Glutamatergic neuron (in vitro differentiated cells): ENCODE data around the gene OLA1. TPM values are rescaled to one million over a fixed set of nuclear protein-coding genes. Genes with fewer than 3 reads are reported as not detected.

Experiments used
- DNase-seq: peaks from one replicate; pipeline ENCODE4 v3.0.0; 2022
- H3K27ac Mint-ChIP-seq: one replicate; pipeline ENCODE4 v1.8.0; 2020; ENCODE audit warnings: mild to moderate bottlenecking, mixed read lengths, inconsistent platforms; ENCODE audit not compliant: unreplicated experiment
- H3K27me3 Mint-ChIP-seq: one replicate; pipeline ENCODE4 v1.8.0; 2020; ENCODE audit warnings: mild to moderate bottlenecking, moderate library complexity, mixed read lengths, inconsistent platforms; ENCODE audit not compliant: unreplicated experiment
- H3K36me3 Mint-ChIP-seq: one replicate; pipeline ENCODE4 v1.8.0; 2020; ENCODE audit warnings: mild to moderate bottlenecking, mixed read lengths, inconsistent platforms; ENCODE audit not compliant: unreplicated experiment
- H3K4me1 Mint-ChIP-seq: one replicate; pipeline ENCODE4 v1.8.0; 2020; ENCODE audit warnings: mild to moderate bottlenecking, low read depth, mixed read lengths, inconsistent platforms; ENCODE audit not compliant: unreplicated experiment
- H3K4me3 Mint-ChIP-seq: one replicate; pipeline ENCODE4 v1.8.0; 2020; ENCODE audit warnings: mild to moderate bottlenecking, mixed read lengths, inconsistent platforms; ENCODE audit not compliant: unreplicated experiment
- H3K9me3 Mint-ChIP-seq: one replicate; pipeline ENCODE4 v1.8.0; 2020; ENCODE audit warnings: mild to moderate bottlenecking, moderate library complexity, mixed read lengths, inconsistent platforms; ENCODE audit not compliant: unreplicated experiment
- total RNA-seq: library from RNA; stranded (reverse); fragmentation: NEBNext Ultra II Directional; extraction: Animal tissue kit (Norgen Biotek cat#: 25700); gene quantifications from one replicate; pipeline ENCODE4 v1.2.1, GENCODE V29; 2021; ENCODE audit not compliant: unreplicated experiment
- TF ChIP-seq, protein P1 (sequence below): fragments of 200-600 bp; sonication (generic); IDR thresholded peaks from one replicate; pipeline ENCODE4 v1.5.0; 2021; ENCODE audit not compliant: partially characterized antibody, unreplicated experiment

The OLA1 gene
- total RNA-seq, 1 donor from 2014 or later = 96.2 TPM

DNA sequence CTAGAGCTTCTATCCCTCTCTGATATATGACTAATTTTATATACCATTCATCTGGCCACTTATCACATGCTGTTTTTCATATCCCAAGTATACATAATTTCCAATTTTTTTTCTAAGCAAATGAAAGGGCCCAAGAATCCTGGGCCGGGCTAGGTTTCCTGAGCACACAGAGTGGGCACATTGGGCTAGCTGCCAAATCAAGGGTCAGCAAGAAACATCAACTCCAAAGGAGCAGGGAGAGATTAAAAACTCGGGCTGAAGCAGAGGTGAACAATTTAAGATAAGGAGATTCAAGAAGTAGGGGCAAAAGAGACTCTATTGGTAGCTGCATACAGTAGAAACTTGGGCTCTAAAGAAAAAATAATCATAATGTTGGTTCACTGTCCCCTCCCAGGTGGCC is 39.0 kb downstream of the OLA1 start:
- Mint-ChIP-seq H3K4me1 (no peaks in the 10 kb centered on the region), H3K9me3 (no peaks in the 10 kb centered on the region), H3K36me3 (no peaks in the 10 kb centered on the region), H3K27ac (no peak overlapping the region), H3K27me3 (no peaks in the 10 kb centered on the region), H3K4me3 (no peak overlapping the region)
- DNase-seq = no peak
- TF ChIP-seq, protein P1, sequence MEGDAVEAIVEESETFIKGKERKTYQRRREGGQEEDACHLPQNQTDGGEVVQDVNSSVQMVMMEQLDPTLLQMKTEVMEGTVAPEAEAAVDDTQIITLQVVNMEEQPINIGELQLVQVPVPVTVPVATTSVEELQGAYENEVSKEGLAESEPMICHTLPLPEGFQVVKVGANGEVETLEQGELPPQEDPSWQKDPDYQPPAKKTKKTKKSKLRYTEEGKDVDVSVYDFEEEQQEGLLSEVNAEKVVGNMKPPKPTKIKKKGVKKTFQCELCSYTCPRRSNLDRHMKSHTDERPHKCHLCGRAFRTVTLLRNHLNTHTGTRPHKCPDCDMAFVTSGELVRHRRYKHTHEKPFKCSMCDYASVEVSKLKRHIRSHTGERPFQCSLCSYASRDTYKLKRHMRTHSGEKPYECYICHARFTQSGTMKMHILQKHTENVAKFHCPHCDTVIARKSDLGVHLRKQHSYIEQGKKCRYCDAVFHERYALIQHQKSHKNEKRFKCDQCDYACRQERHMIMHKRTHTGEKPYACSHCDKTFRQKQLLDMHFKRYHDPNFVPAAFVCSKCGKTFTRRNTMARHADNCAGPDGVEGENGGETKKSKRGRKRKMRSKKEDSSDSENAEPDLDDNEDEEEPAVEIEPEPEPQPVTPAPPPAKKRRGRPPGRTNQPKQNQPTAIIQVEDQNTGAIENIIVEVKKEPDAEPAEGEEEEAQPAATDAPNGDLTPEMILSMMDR = no peak

DNA sequence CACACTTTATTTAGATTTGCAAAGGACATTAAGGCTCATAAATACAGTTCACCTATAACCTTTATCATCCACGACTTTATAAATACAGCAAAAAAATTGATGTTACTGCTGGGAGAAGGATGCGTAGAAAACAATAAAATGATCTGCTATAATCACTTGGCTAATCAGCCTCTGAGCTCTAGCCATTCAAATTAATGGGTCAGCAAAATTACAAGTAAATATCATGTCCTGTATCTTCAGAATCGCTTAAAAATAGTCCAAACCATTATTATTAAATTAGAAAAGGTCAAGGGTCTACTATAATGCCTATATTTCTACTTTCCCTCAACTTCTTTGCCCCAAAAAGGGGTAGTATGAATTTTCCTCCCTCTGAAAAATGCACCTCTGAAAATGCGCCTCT is 40.3 kb downstream of the OLA1 start:
- no peak overlapping the region for H3K4me3 Mint-ChIP-seq
- no peak for DNase-seq
- TF ChIP-seq, protein P1 = no peak
- H3K27ac Mint-ChIP-seq = no peak overlapping the region
- no peaks in the 10 kb centered on the region for H3K36me3 Mint-ChIP-seq
- no peaks in the 10 kb centered on the region for H3K9me3 Mint-ChIP-seq
- H3K27me3 Mint-ChIP-seq = no peaks in the 10 kb centered on the region
- H3K4me1 Mint-ChIP-seq = no peaks in the 10 kb centered on the region

DNA sequence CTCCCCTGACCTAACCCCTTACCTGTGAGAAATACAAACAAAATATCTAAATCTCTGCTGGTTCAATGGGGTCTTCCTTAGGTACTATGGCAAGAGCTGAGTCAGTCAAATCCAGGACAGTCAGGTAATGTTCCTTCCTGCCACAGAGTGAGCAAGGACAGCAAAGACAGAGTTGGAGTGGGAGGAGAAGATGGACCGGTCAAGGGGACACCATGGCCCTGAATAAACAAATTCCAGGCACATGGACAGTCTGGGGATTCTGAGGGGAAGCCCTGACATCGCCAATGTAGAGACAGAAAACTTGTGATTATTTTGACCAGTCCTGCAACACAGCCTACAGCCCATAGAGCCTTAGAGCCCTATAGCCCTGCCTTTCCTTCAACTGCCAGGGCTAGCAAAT is 42.8 kb downstream of the OLA1 start:
- DNase-seq = no peak
- Mint-ChIP-seq H3K4me1 (no peaks in the 10 kb centered on the region), H3K4me3 (no peak overlapping the region), H3K36me3 (no peaks in the 10 kb centered on the region), H3K9me3 (no peaks in the 10 kb centered on the region), H3K27me3 (no peaks in the 10 kb centered on the region), H3K27ac (no peak overlapping the region)
- TF ChIP-seq, protein P1 = no peak

DNA sequence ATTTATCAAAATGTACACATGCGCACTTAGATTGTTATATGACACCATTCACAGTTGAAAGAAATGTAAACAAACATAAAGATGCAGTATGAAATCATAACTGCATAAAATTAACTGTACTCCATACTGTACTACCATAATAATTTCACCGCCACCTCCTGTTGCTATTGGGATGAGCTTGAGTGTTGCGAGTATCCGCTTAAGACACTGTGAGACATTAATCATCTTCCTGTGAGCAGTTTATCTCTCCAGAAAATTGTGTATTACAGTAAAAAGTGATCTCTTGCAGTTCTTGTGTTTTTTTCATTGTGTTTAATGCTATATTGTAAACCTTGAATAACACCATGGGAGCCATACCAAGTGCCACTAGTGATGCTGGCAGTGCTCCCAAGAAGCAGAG is 46.1 kb downstream of the OLA1 start:
- Mint-ChIP-seq H3K4me3 (no peak overlapping the region), H3K4me1 (peaks cover 5% of the 10 kb centered on the region), H3K9me3 (no peaks in the 10 kb centered on the region), H3K36me3 (no peaks in the 10 kb centered on the region), H3K27me3 (no peaks in the 10 kb centered on the region), H3K27ac (no peak overlapping the region)
- no peak for DNase-seq
- TF ChIP-seq, protein P1 = no peak

DNA sequence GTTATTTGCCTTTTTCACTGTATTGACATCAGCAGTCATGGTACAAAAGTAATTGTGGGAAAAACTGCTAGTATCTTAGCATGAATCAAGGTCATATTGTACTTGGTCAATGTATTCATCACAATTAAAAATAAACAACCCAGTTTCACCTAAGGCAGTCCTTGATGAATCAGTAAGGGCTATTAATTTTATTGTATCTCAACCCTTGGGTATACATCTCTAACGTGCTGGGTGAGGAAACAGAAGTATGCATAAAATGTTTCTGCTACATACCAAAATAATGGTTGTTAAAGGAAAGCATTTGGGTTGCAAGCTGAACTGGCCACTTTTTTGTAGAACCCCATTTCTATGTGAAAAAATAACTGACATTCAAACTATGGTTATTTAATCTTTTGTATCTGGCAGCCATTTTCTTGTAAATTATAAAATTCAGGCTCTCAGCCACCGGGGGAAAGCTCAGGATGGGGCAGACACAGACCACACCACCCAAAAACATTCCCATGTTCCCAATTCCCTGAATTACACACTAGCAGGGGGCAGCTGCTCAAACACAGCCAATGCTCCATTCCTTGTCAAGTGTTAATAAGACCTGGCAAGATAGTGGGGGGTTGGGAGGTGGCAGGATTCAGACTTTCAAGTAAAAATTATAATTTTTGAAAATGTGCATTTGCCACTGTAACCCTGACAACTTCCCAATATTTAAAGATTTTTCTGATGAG is 49.3 kb downstream of the OLA1 start:
- TF ChIP-seq, protein P1 = no peak
- peaks cover under 1% of the 10 kb centered on the region for H3K36me3 Mint-ChIP-seq
- peaks cover 10% of the 10 kb centered on the region for H3K4me1 Mint-ChIP-seq
- H3K4me3 Mint-ChIP-seq = no peak overlapping the region
- H3K27ac Mint-ChIP-seq = no peak overlapping the region
- peaks cover 1% of the 10 kb centered on the region for H3K27me3 Mint-ChIP-seq
- H3K9me3 Mint-ChIP-seq = no peaks in the 10 kb centered on the region
- no peak for DNase-seq
